GM23338 (cell line): Measurements from ENCODE around the gene IL12RB1. TPM values are rescaled to one million over a fixed set of nuclear protein-coding genes. Genes with fewer than 3 reads are reported as not detected.

ENCODE experiments used
- ATAC-seq: fragments of 200-7000 bp; cut with Tn5 transposase; 3 replicates; pipeline ENCODE4 v1.9.1; 2020
- DNase-seq: peaks from one replicate; pipeline ENCODE4 v3.0.0-alpha.2; 2015; ENCODE audit warnings: low spot score
- H2AFZ ChIP-seq: fragments of 200-600 bp; sonication (generic); 2 replicates; pipeline ENCODE4 v1.8.0; 2016; ENCODE audit warnings: antibody characterized with exemption, mild to moderate bottlenecking, moderate library complexity
- H3F3A ChIP-seq: fragments of 200-600 bp; sonication (generic); replicated peaks from 2 replicates; pipeline ENCODE4 v1.8.0; 2017; ENCODE audit warnings: antibody characterized with exemption, mixed run types, low read depth
- H3K27ac ChIP-seq: fragments of 200-600 bp; sonication (generic); 2 replicates; pipeline ENCODE4 v1.6.1; 2016; ENCODE audit warnings: low read depth
- H3K27me3 ChIP-seq: fragments of 200-600 bp; sonication (generic); 2 replicates; pipeline ENCODE4 v1.8.0; 2016; ENCODE audit warnings: mild to moderate bottlenecking, mixed run types, moderate library complexity; ENCODE audit not compliant: insufficient read depth
- H3K36me3 ChIP-seq: fragments of 200-600 bp; sonication (generic); 2 replicates; pipeline ENCODE4 v1.8.0; 2016; ENCODE audit warnings: mild to moderate bottlenecking; ENCODE audit not compliant: insufficient read depth
- H3K4me1 ChIP-seq: fragments of 200-600 bp; sonication (generic); 2 replicates; pipeline ENCODE4 v1.8.0; 2016; ENCODE audit warnings: mild to moderate bottlenecking, moderate library complexity; ENCODE audit not compliant: insufficient read depth
- H3K4me2 ChIP-seq: fragments of 200-600 bp; sonication (generic); 2 replicates; pipeline ENCODE4 v1.7.1; 2017; ENCODE audit warnings: mixed run types
- H3K4me3 ChIP-seq: fragments of 200-600 bp; sonication (generic); 2 replicates; pipeline ENCODE4 v1.6.1; 2016; ENCODE audit warnings: mixed run types
- H3K79me2 ChIP-seq: fragments of 200-600 bp; sonication (generic); replicated peaks from 2 replicates; pipeline ENCODE4 v1.8.0; 2017; ENCODE audit warnings: mild to moderate bottlenecking; ENCODE audit not compliant: insufficient read depth
- H3K9me2 ChIP-seq: fragments of 200-600 bp; sonication (generic); 2 replicates; pipeline ENCODE4 v1.8.0; 2017; ENCODE audit not compliant: insufficient read depth
- H4K20me1 ChIP-seq: fragments of 200-600 bp; sonication (generic); replicated peaks from 2 replicates; pipeline ENCODE4 v1.8.0; 2017; ENCODE audit warnings: mild to moderate bottlenecking; ENCODE audit not compliant: insufficient read depth
- H3K27ac Mint-ChIP-seq: 2 replicates; pipeline ENCODE4 v1.8.0; 2020; ENCODE audit warnings: inconsistent platforms, mild to moderate bottlenecking, moderate library complexity, mixed read lengths
- H3K27me3 Mint-ChIP-seq: 3 replicates; pipeline ENCODE4 v1.8.0; 2022; ENCODE audit warnings: low read depth, mild to moderate bottlenecking, moderate library complexity, mixed read lengths, inconsistent platforms; ENCODE audit not compliant: insufficient read depth, poor library complexity
- H3K36me3 Mint-ChIP-seq: 3 replicates; pipeline ENCODE4 v1.8.0; 2021; ENCODE audit warnings: low read depth, mild to moderate bottlenecking, inconsistent platforms, moderate library complexity, mixed read lengths
- H3K4me1 Mint-ChIP-seq: 3 replicates; pipeline ENCODE4 v1.8.0; 2020; ENCODE audit warnings: mild to moderate bottlenecking, inconsistent platforms, mixed read lengths
- H3K4me3 Mint-ChIP-seq: 3 replicates; pipeline ENCODE4 v1.8.0; 2021; ENCODE audit warnings: moderate library complexity, mild to moderate bottlenecking, inconsistent platforms, mixed read lengths
- H3K9me3 Mint-ChIP-seq: 3 replicates; pipeline ENCODE4 v1.8.0; 2020; ENCODE audit warnings: moderate library complexity, mild to moderate bottlenecking, inconsistent platforms, mixed read lengths
- CREB1 ChIP-seq: fragments of 250-450 bp; sonication (Bioruptor Pico); IDR thresholded peaks from 2 replicates; pipeline ENCODE4 v1.5.0; 2020; ENCODE audit warnings: low read depth, mild to moderate bottlenecking, moderate library complexity
- CTCF ChIP-seq, 2 experiments: fragments of 200-600 bp in 1 of 2; sonication (generic) in 1 of 2; conservative IDR thresholded peaks; 2 replicates each; pipeline versions ENCODE4 v1.5.1 to v1.6.1; 2016 to 2017; ENCODE audit warnings: antibody characterized with exemption in 2 of 2, low read depth in 2 of 2, mild to moderate bottlenecking in 2 of 2, moderate library complexity in 1 of 2
- EZH2 ChIP-seq: fragments of 200-600 bp; sonication (generic); IDR thresholded peaks from one replicate; pipeline ENCODE4 v1.8.0; 2017; ENCODE audit warnings: antibody characterized with exemption, mild to moderate bottlenecking, low read depth; ENCODE audit not compliant: unreplicated experiment
- EZH2phosphoT487 ChIP-seq: fragments of 200-600 bp; sonication (generic); IDR thresholded peaks from one replicate; pipeline ENCODE4 v1.8.1; 2018; ENCODE audit warnings: antibody characterized with exemption; ENCODE audit not compliant: unreplicated experiment
- JUNB ChIP-seq: IDR thresholded peaks from one replicate; pipeline ENCODE4 v1.6.1; 2016; ENCODE audit warnings: antibody characterized with exemption; ENCODE audit not compliant: unreplicated experiment
- NANOG ChIP-seq: IDR thresholded peaks from 2 replicates; pipeline ENCODE4 v1.6.1; 2016; ENCODE audit warnings: antibody characterized with exemption, borderline replicate concordance
- POLR2AphosphoS5 ChIP-seq: IDR thresholded peaks from 2 replicates; pipeline ENCODE4 v1.6.1; 2016; ENCODE audit warnings: antibody characterized with exemption, low read depth
- STAT1 ChIP-seq: IDR thresholded peaks from one replicate; pipeline ENCODE4 v1.6.1; 2016; ENCODE audit warnings: antibody characterized with exemption; ENCODE audit not compliant: unreplicated experiment
- ZNF114 ChIP-seq: fragments of 250-450 bp; sonication (Bioruptor Pico); IDR thresholded peaks from 2 replicates; pipeline ENCODE4 v1.5.0; 2020; ENCODE audit warnings: mild to moderate bottlenecking, moderate library complexity
- ZNF331 ChIP-seq: fragments of 250-450 bp; sonication (Bioruptor Pico); IDR thresholded peaks from 2 replicates; pipeline ENCODE4 v1.5.0; 2020; ENCODE audit warnings: low read depth, mild to moderate bottlenecking, moderate library complexity
- ZNF462 ChIP-seq: fragments of 250-450 bp; sonication (Bioruptor Pico); IDR thresholded peaks from 2 replicates; pipeline ENCODE4 v1.5.0; 2020; ENCODE audit warnings: mild to moderate bottlenecking, moderate library complexity
- polyA plus RNA-seq: library from polyadenylated mRNA; unstranded; fragments of >200 nt; fragmentation: Nextera tagmentation; extraction: Ambion mirVana; gene quantifications from 2 replicates; pipeline ENCODE4 v1.2.1, GENCODE V29; 2016
- total RNA-seq: library from RNA; depleted of rRNA; stranded (reverse); fragments of >200 nt; shearing (Covaris generic); gene quantifications from 2 replicates; pipeline ENCODE4 v1.2.3, GENCODE V29; 2014
- TF ChIP-seq, protein P1 (sequence below): IDR thresholded peaks from one replicate; pipeline ENCODE4 v1.6.1; 2018; ENCODE audit warnings: antibody characterized with exemption; ENCODE audit not compliant: unreplicated experiment
- TF ChIP-seq, protein P2 (sequence below): IDR thresholded peaks from 2 replicates; pipeline ENCODE4 v1.6.1; 2016; ENCODE audit warnings: antibody characterized with exemption

IL12RB1 gene
- total and polyA plus RNA-seq, 2 experiments from 2014 or later: not detected

- no peak overlapping the region for H3K4me2 ChIP-seq
Measured at GRCh38 chr19:18090545-18091216, 3.9 kb upstream of the IL12RB1 start.

More at GRCh38 chr19:18090545-18091216, 3.9 kb upstream of the IL12RB1 start:
- Histone ChIP-seq H3F3A (no peaks in the 10 kb centered on the region), H3K9me2 (no peaks in the 10 kb centered on the region), H3K79me2 (no peaks in the 10 kb centered on the region), H2AFZ (no peak overlapping the region), H4K20me1 (no peaks in the 10 kb centered on the region; the same call in 1 of the 2 replicates), H3K4me3 (no peak overlapping the region), H3K27me3 (no peaks in the 10 kb centered on the region), H3K4me1 (no peaks in the 10 kb centered on the region), H3K27ac (no peak overlapping the region), H3K36me3 (no peaks in the 10 kb centered on the region)
- no peaks in the 10 kb centered on the region for H3K36me3 Mint-ChIP-seq
- no peak overlapping the region for H3K27ac Mint-ChIP-seq
- H3K4me1 Mint-ChIP-seq: no peaks in the 10 kb centered on the region
- DNase-seq (no peak), ATAC-seq (no peak)
- H3K9me3 Mint-ChIP-seq: no peaks in the 10 kb centered on the region; the same call in 2 of the 3 replicates
- TF ChIP-seq, protein P1, sequence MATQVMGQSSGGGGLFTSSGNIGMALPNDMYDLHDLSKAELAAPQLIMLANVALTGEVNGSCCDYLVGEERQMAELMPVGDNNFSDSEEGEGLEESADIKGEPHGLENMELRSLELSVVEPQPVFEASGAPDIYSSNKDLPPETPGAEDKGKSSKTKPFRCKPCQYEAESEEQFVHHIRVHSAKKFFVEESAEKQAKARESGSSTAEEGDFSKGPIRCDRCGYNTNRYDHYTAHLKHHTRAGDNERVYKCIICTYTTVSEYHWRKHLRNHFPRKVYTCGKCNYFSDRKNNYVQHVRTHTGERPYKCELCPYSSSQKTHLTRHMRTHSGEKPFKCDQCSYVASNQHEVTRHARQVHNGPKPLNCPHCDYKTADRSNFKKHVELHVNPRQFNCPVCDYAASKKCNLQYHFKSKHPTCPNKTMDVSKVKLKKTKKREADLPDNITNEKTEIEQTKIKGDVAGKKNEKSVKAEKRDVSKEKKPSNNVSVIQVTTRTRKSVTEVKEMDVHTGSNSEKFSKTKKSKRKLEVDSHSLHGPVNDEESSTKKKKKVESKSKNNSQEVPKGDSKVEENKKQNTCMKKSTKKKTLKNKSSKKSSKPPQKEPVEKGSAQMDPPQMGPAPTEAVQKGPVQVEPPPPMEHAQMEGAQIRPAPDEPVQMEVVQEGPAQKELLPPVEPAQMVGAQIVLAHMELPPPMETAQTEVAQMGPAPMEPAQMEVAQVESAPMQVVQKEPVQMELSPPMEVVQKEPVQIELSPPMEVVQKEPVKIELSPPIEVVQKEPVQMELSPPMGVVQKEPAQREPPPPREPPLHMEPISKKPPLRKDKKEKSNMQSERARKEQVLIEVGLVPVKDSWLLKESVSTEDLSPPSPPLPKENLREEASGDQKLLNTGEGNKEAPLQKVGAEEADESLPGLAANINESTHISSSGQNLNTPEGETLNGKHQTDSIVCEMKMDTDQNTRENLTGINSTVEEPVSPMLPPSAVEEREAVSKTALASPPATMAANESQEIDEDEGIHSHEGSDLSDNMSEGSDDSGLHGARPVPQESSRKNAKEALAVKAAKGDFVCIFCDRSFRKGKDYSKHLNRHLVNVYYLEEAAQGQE: no peak
- TF ChIP-seq NANOG: no peak
- no peak for TF ChIP-seq EZH2phosphoT487
- TF ChIP-seq CTCF (conservative IDR thresholded peaks at IDR 0.05; ENCODE audit: low read depth in 2 of 2): no peak
- TF ChIP-seq STAT1: no peak
- TF ChIP-seq ZNF114 (CRISPR knock-in tag): no peak
- TF ChIP-seq, protein P2, sequence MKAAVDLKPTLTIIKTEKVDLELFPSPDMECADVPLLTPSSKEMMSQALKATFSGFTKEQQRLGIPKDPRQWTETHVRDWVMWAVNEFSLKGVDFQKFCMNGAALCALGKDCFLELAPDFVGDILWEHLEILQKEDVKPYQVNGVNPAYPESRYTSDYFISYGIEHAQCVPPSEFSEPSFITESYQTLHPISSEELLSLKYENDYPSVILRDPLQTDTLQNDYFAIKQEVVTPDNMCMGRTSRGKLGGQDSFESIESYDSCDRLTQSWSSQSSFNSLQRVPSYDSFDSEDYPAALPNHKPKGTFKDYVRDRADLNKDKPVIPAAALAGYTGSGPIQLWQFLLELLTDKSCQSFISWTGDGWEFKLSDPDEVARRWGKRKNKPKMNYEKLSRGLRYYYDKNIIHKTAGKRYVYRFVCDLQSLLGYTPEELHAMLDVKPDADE: no peak
- no peak for TF ChIP-seq CREB1 (CRISPR knock-in tag)
- TF ChIP-seq ZNF462: no peak
- no peak for TF ChIP-seq JUNB
- TF ChIP-seq ZNF331 (CRISPR knock-in tag): no peak
- TF ChIP-seq POLR2AphosphoS5: no peak
- TF ChIP-seq EZH2: no peak
- H3K27me3 Mint-ChIP-seq: peaks cover 16% of the 10 kb centered on the region
- no peak overlapping the region for H3K4me3 Mint-ChIP-seq
